ENCODE results near the gene CRAT.

CRAT gene

GRCh38 chr9:129108805-129109536 is 1.6 kb downstream of the CRAT start:
- no peak for FAIRE-seq

DNA sequence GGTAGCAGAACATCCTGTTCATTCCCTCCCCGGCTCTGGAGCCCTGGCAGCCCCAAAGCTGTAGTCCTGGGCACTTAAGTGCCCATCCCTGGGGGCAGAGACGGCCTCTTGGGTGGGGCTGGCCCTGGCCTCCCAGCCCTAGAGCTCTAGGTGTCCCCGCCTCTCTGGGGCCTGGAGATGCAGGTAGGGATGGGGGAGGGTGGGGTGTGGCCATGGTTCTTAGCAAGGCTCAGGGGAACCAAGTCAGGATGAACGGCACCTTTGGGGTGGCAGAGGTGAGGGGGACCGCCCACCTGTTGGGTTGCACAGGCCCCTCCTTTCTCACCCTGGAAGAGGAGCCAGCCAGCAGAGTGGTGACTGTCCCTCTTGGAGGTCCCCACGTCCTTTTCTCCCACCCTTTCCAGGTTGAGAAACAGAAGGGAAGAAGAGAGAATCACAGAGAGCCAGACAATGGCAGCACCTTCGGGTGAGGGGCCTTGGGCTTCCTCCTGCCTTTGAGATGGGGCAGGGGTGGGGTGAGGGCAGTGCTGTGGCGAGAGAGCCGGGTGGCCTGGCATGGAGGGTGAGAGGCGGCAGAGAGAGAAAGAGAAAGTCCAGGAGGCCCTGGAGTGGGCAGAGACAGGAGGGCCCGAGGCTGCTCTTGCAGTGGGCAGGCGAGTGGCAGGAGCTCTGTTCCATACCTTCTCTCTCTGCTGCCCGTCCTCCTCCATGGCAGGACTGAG is 2.3 kb downstream of the CRAT start:
- FAIRE-seq = no peak

DNA sequence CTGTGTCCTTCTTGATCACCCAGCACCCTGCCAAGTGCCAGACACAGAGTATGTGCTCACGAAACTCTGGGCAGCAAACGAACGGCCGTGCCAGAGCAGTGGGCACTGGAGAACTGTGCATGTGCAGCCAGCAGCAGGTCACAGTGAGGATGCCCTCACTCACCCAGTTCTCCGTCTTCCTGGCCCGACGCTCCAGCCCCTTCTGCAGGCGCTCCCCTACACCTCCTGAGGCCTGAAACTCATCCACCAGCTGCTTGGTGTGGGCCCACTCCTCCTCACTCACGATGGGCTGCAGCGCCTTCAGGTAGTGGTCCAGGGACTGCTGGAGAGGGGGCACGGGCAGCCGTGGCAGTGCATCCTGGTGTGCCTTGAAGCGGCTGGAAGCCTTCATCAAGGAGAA is 2.9 kb downstream of the CRAT start:
- no peak for FAIRE-seq

GRCh38 chr9:129105857-129106694 is 4.5 kb downstream of the CRAT start:
- no peak for FAIRE-seq

- no peak for FAIRE-seq
Measured at GRCh38 chr9:129104051-129104450, 6.5 kb downstream of the CRAT start.

GRCh38 chr9:129103595-129103965 is 7.0 kb downstream of the CRAT start:
- FAIRE-seq = no peak

- FAIRE-seq = no peak
Measured at GRCh38 chr9:129102791-129103594, 7.6 kb downstream of the CRAT start.

DNA sequence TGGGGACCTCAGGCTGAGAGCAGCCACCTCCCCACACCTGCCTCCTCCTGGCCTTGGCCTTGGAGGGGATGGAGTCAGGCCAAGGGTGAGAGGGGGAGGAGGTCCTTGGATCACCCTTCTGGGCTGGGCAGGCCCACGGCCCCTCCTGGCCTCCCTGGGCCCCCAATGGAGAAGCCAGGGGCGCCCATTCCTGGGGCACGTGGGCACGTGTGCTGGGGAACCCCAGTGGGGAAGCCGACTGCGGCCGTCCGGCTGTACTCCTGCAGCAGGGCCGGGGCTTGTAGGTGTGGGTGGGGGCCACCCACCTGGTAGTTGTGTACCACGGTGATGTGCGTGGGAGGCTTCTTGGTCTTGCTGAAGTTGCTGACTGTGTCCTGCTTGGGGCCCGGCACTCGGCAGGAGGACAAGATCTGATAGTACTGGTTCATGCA is 8.5 kb downstream of the CRAT start:
- FAIRE-seq = no peak

- no peak for FAIRE-seq
Measured at GRCh38 chr9:129101279-129101678, 9.3 kb downstream of the CRAT start.

DNA sequence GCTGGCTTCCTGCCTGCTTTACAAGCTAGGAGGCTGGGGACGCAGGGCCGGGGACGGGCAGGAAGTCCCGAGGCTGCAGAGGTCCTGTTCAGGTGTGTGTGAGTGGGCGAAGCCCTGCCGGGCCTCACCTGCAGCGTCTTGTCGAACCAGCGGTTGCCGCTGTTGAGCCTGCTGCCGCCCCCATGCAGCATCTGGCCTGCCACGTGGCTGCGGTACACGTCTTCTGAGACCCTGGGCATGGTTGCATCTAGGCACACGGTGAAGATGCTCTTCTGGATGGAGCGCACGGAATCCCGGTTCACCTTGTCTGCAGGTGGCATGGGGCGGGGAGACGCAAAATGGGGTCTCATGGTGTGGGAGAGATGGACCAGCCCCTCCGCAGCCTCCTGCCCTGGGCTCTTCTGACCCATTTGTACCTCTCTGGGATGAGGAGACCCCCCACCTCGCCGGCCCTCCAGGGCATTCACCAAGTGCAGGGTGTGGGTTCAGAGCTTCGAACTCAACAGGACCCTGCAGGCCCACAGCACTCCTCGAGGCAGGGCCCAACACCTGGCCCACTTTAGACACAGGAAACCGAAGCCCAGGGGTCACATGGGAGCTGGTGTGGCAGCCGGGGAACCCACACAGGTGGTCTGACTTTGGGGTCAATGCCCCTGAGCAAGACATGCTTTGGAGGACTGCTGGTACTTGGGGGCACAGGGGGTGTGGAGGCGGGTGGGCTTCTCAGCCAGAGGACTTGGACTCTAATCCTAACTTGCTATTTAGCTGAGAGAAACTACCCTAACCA is 10.0 kb downstream of the CRAT start:
- no peak for FAIRE-seq

DNA sequence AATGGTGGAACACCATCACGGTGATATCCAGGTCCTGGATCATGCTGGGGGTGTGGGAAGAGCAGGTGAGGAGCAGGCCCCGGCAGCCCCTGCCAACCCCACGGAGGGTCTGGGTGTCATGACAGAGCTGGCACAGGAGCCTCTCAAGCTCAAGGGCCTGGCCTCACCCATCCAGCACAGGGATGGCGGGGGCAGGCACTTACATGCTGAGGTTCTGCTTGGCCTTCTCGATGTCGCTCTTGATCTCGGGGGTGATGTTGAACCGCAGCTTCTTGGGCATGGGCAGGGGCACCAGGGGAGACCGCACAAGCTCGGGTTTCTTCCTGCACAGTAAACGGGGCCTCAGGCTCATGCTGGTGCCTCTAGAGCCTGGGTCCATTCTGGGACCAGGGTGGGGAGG is 12.3 kb downstream of the CRAT start:
- no peak for FAIRE-seq

GRCh38 chr9:129097671-129098306 is 12.8 kb downstream of the CRAT start:
- no peak for FAIRE-seq

GRCh38 chr9:129095908-129096307 is 14.7 kb downstream of the CRAT start:
- FAIRE-seq = no peak

DNA sequence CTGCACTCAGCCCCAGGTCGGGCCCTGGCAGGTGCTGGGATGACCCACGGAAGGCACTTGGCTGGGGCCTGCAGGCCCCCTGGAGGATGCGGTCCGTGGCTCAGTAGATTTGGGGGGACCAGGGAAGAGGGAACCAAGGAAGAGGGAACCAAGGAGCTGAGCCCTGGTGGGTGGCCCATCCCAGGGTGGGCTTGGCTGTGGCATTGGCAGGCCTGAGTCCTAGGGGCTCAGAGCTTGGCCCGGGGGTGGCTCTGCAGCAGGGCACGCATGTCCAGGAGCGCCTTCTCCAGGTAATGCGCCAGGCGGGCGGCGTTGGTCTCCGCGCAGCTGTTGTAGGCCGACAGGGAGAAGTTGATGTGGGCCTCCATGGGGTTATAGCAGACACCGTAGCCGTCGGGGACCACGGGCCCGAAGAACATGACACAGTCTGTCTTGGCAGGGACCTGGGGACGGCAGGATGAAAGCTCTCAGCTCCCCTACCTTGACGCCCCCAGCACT is 15.4 kb downstream of the CRAT start:
- no peak for FAIRE-seq

DNA sequence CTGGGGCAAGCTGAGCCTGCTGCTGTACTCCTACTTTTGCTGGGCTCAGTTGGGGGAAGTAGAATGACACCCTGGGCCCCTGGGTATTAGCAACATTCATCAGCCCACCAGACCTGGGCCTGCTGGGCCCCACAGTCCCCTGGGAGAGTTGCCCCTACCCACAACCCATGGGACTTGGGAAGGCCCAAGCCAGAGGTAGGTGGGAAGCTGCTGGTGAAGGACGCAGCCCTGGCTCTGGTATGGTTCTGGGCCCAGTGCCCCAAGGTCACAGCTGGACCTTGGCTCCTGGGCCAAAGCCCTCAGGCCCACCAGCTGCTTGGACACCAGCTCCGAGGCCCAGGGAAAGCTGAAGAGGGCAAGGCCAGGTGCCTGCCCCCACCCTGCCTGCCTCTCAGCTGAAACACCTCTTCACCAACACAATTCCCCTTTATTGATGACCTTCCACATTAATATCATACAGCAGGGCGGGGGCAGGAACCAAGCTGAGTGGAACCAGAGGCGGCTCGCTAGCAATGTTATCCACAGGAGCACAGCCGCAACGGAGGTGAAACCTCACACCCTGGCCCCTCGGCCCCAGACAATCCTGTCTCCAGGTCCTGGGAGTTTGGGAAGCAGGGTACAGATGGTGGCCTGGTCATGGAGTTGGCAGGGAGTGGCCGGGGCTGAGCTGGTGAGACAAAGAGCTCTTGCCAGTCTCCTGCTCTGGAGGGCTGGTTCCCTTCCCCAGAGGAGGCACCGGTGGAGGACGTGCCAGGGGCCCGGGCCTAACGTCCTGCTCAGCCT is 16.0 kb downstream of the CRAT start:
- FAIRE-seq = no peak

GRCh38 chr9:129093602-129094386 is 16.8 kb downstream of the CRAT start:
- no peak for FAIRE-seq

- FAIRE-seq = no peak
Measured at GRCh38 chr9:129089246-129089645, 21.3 kb downstream of the CRAT start.

- FAIRE-seq = no peak
Measured at GRCh38 chr9:129084087-129084486, 26.5 kb downstream of the CRAT start.

GRCh38 chr9:129081388-129081904 is 29.1 kb downstream of the CRAT start:
- FAIRE-seq = no peak
